H1 (cell line): ENCODE results near the gene LPCAT3. TPM values are rescaled to one million over a fixed set of nuclear protein-coding genes. Genes with fewer than 3 reads are reported as not detected.

Experiments
- BACH1 ChIP-seq: IDR thresholded peaks from 2 replicates; pipeline ENCODE4 v1.6.1; 2012; ENCODE audit warnings: low read length, improper control_type of control experiment
- CHD1 ChIP-seq: IDR thresholded peaks from 2 replicates; pipeline ENCODE4 v1.6.1; 2012; ENCODE audit warnings: low read depth, low read length, improper control_type of control experiment
- CHD7 ChIP-seq: fragments of 300-600 bp; sonication (generic); IDR thresholded peaks from 2 replicates; pipeline ENCODE4 v1.7.1; 2012; ENCODE audit warnings: low read length, moderate library complexity, mild to moderate bottlenecking, inconsistent platforms; ENCODE audit not compliant: insufficient replicate concordance
- CREB1 ChIP-seq: IDR thresholded peaks from 2 replicates; pipeline ENCODE4 v1.6.1; 2012; ENCODE audit warnings: inconsistent platforms
- EGR1 ChIP-seq: IDR thresholded peaks from 2 replicates; pipeline ENCODE4 v1.6.1; 2011; ENCODE audit warnings: low read depth, low read length, borderline replicate concordance
- SP1 ChIP-seq: IDR thresholded peaks from 2 replicates; pipeline ENCODE4 v1.6.1; 2011; ENCODE audit warnings: low read depth, low read length
- SUZ12 ChIP-seq: fragments of 200-600 bp; sonication (generic); IDR thresholded peaks from 2 replicates; pipeline ENCODE4 v1.6.1; 2012; ENCODE audit warnings: mild to moderate bottlenecking, inconsistent platforms, low read length, moderate library complexity, mixed read lengths
- TAF7 ChIP-seq: optimal IDR thresholded peaks from 2 replicates; pipeline ENCODE3; 2011; ENCODE audit warnings: low read depth, mild to moderate bottlenecking, inconsistent platforms, low read length, moderate library complexity, borderline replicate concordance
- polyA plus RNA-seq, 7 experiments: library from polyadenylated mRNA; depleted of rRNA in 3 of 7; stranded (reverse) in 5 of 7; unstranded in 2 of 7; fragments of >200 nt in 5 of 7; fragments of 200-250 nt in 2 of 7; gene quantifications; 1 replicate in 5 of 7; 2 replicates in 1 of 7; 4 replicates in 1 of 7; pipeline versions ENCODE4 v1.2.1 to v1.2.3, GENCODE V29; 2011 to 2013; ENCODE audit warnings: missing spikeins in 2 of 7, mixed read lengths in 2 of 7
- total RNA-seq: library from RNA; stranded (reverse); fragmentation: NEBNext Ultra II Directional; extraction: Animal tissue kit (Norgen Biotek cat#: 25700); gene quantifications from 2 replicates; pipeline ENCODE4 v1.2.1, GENCODE V29; 2021

Gene LPCAT3
- total and polyA plus RNA-seq, 2 of the 8 experiments (the other 6 are each of a cell fraction or from before 2014, with no cell fraction given) = 55.8 to 70.4 TPM

- no peak for TF ChIP-seq CHD7
- TF ChIP-seq CREB1 = no peak
- no peak for TF ChIP-seq BACH1
- no peak for TF ChIP-seq EGR1
- no peak for TF ChIP-seq CHD1
- no peak for TF ChIP-seq SUZ12
- TF ChIP-seq SP1 = no peak
- TF ChIP-seq TAF7 = no peak
Measured at GRCh38 chr12:6951551-6952120, 66.6 kb downstream of the LPCAT3 start (continued).
